Measurements from ENCODE around the gene ST3GAL3. TPM values are rescaled to one million over a fixed set of nuclear protein-coding genes. Genes with fewer than 3 reads are reported as not detected.

ST3GAL3 gene
- total RNA-seq, 1 donor from 2014 or later, result 13.6 TPM

DNA sequence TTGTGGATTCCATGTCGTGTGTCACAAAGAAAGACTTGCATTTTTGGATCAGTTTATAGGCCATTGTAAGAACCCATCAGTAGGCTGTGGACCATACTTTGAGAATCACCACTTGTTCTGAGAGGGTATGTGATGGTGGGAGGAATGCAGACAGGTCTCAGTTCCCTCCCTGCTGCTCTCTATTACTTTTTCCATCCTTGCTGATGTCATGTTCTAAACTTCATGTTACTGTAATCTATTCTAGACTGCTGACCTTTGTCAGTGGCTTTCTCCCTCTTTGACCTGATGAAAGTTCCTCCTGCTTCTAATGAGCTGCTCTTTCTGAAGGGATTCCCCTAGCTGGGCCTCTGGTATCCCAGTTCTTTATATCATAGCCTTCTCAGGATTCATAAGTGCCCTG lies 46.1 kb downstream of the ST3GAL3 start:
- no peaks in the 10 kb centered on the region for H4K20me1 ChIP-seq (ENCODE audit: low read depth)
- no peaks in the 10 kb centered on the region for H3K79me2 ChIP-seq (ENCODE audit: low read depth)
- H3F3A ChIP-seq (ENCODE audit: low read depth), result no peaks in the 10 kb centered on the region
- H3K9me3 ChIP-seq (ENCODE audit: low read depth), result no peaks in the 10 kb centered on the region
- DNase-seq (ENCODE audit: low spot score), result no peak
- Mint-ChIP-seq H3K9me3 (no peaks in the 10 kb centered on the region), H3K36me3 (peaks cover 6% of the 10 kb centered on the region), H3K27me3 (ENCODE audit: insufficient read depth, low read depth) (no peaks in the 10 kb centered on the region), H3K4me3 (no peak overlapping the region), H3K4me1 (no peaks in the 10 kb centered on the region), H3K27ac (no peak overlapping the region)
- no peak overlapping the region for H2AFZ ChIP-seq (replicated peaks)
- no peaks in the 10 kb centered on the region for H3K36me3 ChIP-seq
- no peak overlapping the region for H3K27ac ChIP-seq
- H3K27me3 ChIP-seq, result no peaks in the 10 kb centered on the region
- H3K9ac ChIP-seq, result no peak overlapping the region
- H3K4me2 ChIP-seq, result no peak overlapping the region
- TF ChIP-seq EZH2 (IDR thresholded peaks at IDR 0.05), result no peak
- no peak for TF ChIP-seq EZH2phosphoT487 (IDR thresholded peaks at IDR 0.05)
- TF ChIP-seq, protein P1, sequence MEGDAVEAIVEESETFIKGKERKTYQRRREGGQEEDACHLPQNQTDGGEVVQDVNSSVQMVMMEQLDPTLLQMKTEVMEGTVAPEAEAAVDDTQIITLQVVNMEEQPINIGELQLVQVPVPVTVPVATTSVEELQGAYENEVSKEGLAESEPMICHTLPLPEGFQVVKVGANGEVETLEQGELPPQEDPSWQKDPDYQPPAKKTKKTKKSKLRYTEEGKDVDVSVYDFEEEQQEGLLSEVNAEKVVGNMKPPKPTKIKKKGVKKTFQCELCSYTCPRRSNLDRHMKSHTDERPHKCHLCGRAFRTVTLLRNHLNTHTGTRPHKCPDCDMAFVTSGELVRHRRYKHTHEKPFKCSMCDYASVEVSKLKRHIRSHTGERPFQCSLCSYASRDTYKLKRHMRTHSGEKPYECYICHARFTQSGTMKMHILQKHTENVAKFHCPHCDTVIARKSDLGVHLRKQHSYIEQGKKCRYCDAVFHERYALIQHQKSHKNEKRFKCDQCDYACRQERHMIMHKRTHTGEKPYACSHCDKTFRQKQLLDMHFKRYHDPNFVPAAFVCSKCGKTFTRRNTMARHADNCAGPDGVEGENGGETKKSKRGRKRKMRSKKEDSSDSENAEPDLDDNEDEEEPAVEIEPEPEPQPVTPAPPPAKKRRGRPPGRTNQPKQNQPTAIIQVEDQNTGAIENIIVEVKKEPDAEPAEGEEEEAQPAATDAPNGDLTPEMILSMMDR (IDR thresholded peaks at IDR 0.05), result no peak
- H3K4me3 ChIP-seq, result no peak overlapping the region
- H3K4me1 ChIP-seq, result no peaks in the 10 kb centered on the region

GRCh38 chr1:43754892-43755291 lies 47.6 kb downstream of the ST3GAL3 start:
- no peaks in the 10 kb centered on the region for H3K36me3 Mint-ChIP-seq
- DNase-seq (ENCODE audit: low spot score), result no peak
- Histone ChIP-seq H2AFZ (replicated peaks) (no peak overlapping the region), H3K27me3 (no peaks in the 10 kb centered on the region), H3K9me3 (ENCODE audit: low read depth) (no peaks in the 10 kb centered on the region), H4K20me1 (ENCODE audit: low read depth) (no peaks in the 10 kb centered on the region), H3K79me2 (ENCODE audit: low read depth) (no peaks in the 10 kb centered on the region), H3K4me1 (no peaks in the 10 kb centered on the region), H3F3A (ENCODE audit: low read depth) (no peaks in the 10 kb centered on the region), H3K27ac (no peak overlapping the region), H3K4me3 (no peak overlapping the region), H3K9ac (no peak overlapping the region), H3K4me2 (no peak overlapping the region), H3K36me3 (no peaks in the 10 kb centered on the region)
- H3K9me3 Mint-ChIP-seq, result no peaks in the 10 kb centered on the region
- no peak overlapping the region for H3K4me3 Mint-ChIP-seq
- no peaks in the 10 kb centered on the region for H3K27me3 Mint-ChIP-seq (ENCODE audit: insufficient read depth, low read depth)
- TF ChIP-seq EZH2 (IDR thresholded peaks at IDR 0.05) (no peak), EZH2phosphoT487 (IDR thresholded peaks at IDR 0.05) (no peak)
- TF ChIP-seq, protein P1 (IDR thresholded peaks at IDR 0.05), result no peak
- H3K4me1 Mint-ChIP-seq, result no peaks in the 10 kb centered on the region
- no peak overlapping the region for H3K27ac Mint-ChIP-seq

DNA sequence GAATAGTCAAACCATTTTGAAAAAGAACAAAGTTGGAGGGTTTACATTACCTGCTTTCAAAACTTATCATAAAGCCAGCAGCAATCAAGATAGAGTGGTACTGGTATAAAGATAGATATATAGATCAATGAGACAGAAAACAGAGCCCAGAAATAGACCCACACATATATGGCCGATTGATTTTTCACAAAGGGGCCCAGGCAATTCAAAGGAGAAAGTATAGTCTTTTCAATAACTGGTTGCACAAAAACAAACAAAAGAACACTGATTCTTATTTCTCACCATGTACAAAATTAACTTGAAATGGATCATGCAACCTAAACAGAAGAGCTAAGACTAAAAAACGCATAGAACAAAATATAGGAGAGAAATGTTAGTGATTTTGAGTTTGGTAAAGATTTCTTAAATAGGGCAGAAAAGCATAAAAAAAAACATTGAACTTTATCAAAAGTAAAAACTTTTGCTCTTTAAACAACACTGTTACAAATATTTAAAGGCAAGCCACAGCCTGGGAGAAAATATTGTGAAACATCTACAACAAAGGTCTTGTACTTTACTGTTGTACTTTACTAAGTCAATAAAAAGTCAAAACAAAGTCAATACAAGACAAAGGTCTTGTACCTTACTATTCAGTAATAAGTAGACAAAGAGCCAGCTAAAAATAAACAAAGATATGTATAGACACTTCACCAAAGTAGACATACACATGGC lies 50.2 kb downstream of the ST3GAL3 start:
- no peaks in the 10 kb centered on the region for H3K27me3 ChIP-seq

More for the DNA sequence above, 50.2 kb downstream of the ST3GAL3 start:
- no peak overlapping the region for H3K4me3 Mint-ChIP-seq
- no peak overlapping the region for H3K27ac ChIP-seq
- no peak overlapping the region for H2AFZ ChIP-seq (replicated peaks)
- H3K4me1 Mint-ChIP-seq, result no peaks in the 10 kb centered on the region
- TF ChIP-seq, protein P1 (IDR thresholded peaks at IDR 0.05), result no peak
- TF ChIP-seq EZH2phosphoT487 (IDR thresholded peaks at IDR 0.05) (no peak), EZH2 (IDR thresholded peaks at IDR 0.05) (no peak)
- H3K36me3 ChIP-seq, result no peaks in the 10 kb centered on the region
- no peak overlapping the region for H3K27ac Mint-ChIP-seq
- H3K4me2 ChIP-seq, result no peak overlapping the region
- H3K27me3 Mint-ChIP-seq (ENCODE audit: insufficient read depth, low read depth), result no peaks in the 10 kb centered on the region
- H3F3A ChIP-seq (ENCODE audit: low read depth), result no peaks in the 10 kb centered on the region
- peaks cover under 1% of the 10 kb centered on the region for H4K20me1 ChIP-seq (ENCODE audit: low read depth)
- no peaks in the 10 kb centered on the region for H3K9me3 ChIP-seq (ENCODE audit: low read depth)
- no peak overlapping the region for H3K4me3 ChIP-seq
- no peaks in the 10 kb centered on the region for H3K79me2 ChIP-seq (ENCODE audit: low read depth)
- no peaks in the 10 kb centered on the region for H3K9me3 Mint-ChIP-seq
- DNase-seq (ENCODE audit: low spot score), result no peak
- no peaks in the 10 kb centered on the region for H3K36me3 Mint-ChIP-seq
- no peaks in the 10 kb centered on the region for H3K4me1 ChIP-seq
- no peak overlapping the region for H3K9ac ChIP-seq
